GM23338 (cell line): ENCODE measurements around the gene REPIN1. TPM values are rescaled to one million over a fixed set of nuclear protein-coding genes. Genes with fewer than 3 reads are reported as not detected.

Experiments used
- ATAC-seq: fragments of 200-7000 bp; cut with Tn5 transposase; 3 replicates; pipeline ENCODE4 v1.9.1; 2020
- DNase-seq: peaks from one replicate; pipeline ENCODE4 v3.0.0-alpha.2; 2015; ENCODE audit warnings: low spot score
- H2AFZ ChIP-seq: fragments of 200-600 bp; sonication (generic); 2 replicates; pipeline ENCODE4 v1.8.0; 2016; ENCODE audit warnings: antibody characterized with exemption, mild to moderate bottlenecking, moderate library complexity
- H3F3A ChIP-seq: fragments of 200-600 bp; sonication (generic); replicated peaks from 2 replicates; pipeline ENCODE4 v1.8.0; 2017; ENCODE audit warnings: antibody characterized with exemption, mixed run types, low read depth
- H3K27ac ChIP-seq: fragments of 200-600 bp; sonication (generic); 2 replicates; pipeline ENCODE4 v1.6.1; 2016; ENCODE audit warnings: low read depth
- H3K27me3 ChIP-seq: fragments of 200-600 bp; sonication (generic); 2 replicates; pipeline ENCODE4 v1.8.0; 2016; ENCODE audit warnings: mild to moderate bottlenecking, mixed run types, moderate library complexity; ENCODE audit not compliant: insufficient read depth
- H3K36me3 ChIP-seq: fragments of 200-600 bp; sonication (generic); 2 replicates; pipeline ENCODE4 v1.8.0; 2016; ENCODE audit warnings: mild to moderate bottlenecking; ENCODE audit not compliant: insufficient read depth
- H3K4me1 ChIP-seq: fragments of 200-600 bp; sonication (generic); 2 replicates; pipeline ENCODE4 v1.8.0; 2016; ENCODE audit warnings: mild to moderate bottlenecking, moderate library complexity; ENCODE audit not compliant: insufficient read depth
- H3K4me2 ChIP-seq: fragments of 200-600 bp; sonication (generic); 2 replicates; pipeline ENCODE4 v1.7.1; 2017; ENCODE audit warnings: mixed run types
- H3K4me3 ChIP-seq: fragments of 200-600 bp; sonication (generic); 2 replicates; pipeline ENCODE4 v1.6.1; 2016; ENCODE audit warnings: mixed run types
- H3K79me2 ChIP-seq: fragments of 200-600 bp; sonication (generic); replicated peaks from 2 replicates; pipeline ENCODE4 v1.8.0; 2017; ENCODE audit warnings: mild to moderate bottlenecking; ENCODE audit not compliant: insufficient read depth
- H3K9me2 ChIP-seq: fragments of 200-600 bp; sonication (generic); 2 replicates; pipeline ENCODE4 v1.8.0; 2017; ENCODE audit not compliant: insufficient read depth
- H4K20me1 ChIP-seq: fragments of 200-600 bp; sonication (generic); replicated peaks from 2 replicates; pipeline ENCODE4 v1.8.0; 2017; ENCODE audit warnings: mild to moderate bottlenecking; ENCODE audit not compliant: insufficient read depth
- H3K27ac Mint-ChIP-seq: 2 replicates; pipeline ENCODE4 v1.8.0; 2020; ENCODE audit warnings: inconsistent platforms, mild to moderate bottlenecking, moderate library complexity, mixed read lengths
- H3K27me3 Mint-ChIP-seq: 3 replicates; pipeline ENCODE4 v1.8.0; 2022; ENCODE audit warnings: low read depth, mild to moderate bottlenecking, moderate library complexity, mixed read lengths, inconsistent platforms; ENCODE audit not compliant: insufficient read depth, poor library complexity
- H3K36me3 Mint-ChIP-seq: 3 replicates; pipeline ENCODE4 v1.8.0; 2021; ENCODE audit warnings: low read depth, mild to moderate bottlenecking, inconsistent platforms, moderate library complexity, mixed read lengths
- H3K4me1 Mint-ChIP-seq: 3 replicates; pipeline ENCODE4 v1.8.0; 2020; ENCODE audit warnings: mild to moderate bottlenecking, inconsistent platforms, mixed read lengths
- H3K4me3 Mint-ChIP-seq: 3 replicates; pipeline ENCODE4 v1.8.0; 2021; ENCODE audit warnings: moderate library complexity, mild to moderate bottlenecking, inconsistent platforms, mixed read lengths
- H3K9me3 Mint-ChIP-seq: 3 replicates; pipeline ENCODE4 v1.8.0; 2020; ENCODE audit warnings: moderate library complexity, mild to moderate bottlenecking, inconsistent platforms, mixed read lengths
- CTCF ChIP-seq, 2 experiments: fragments of 200-600 bp in 1 of 2; sonication (generic) in 1 of 2; conservative IDR thresholded peaks; 2 replicates each; pipeline versions ENCODE4 v1.5.1 to v1.6.1; 2016 to 2017; ENCODE audit warnings: antibody characterized with exemption in 2 of 2, low read depth in 2 of 2, mild to moderate bottlenecking in 2 of 2, moderate library complexity in 1 of 2
- ETS1 ChIP-seq: IDR thresholded peaks from 2 replicates; pipeline ENCODE4 v1.6.1; 2016; ENCODE audit warnings: antibody characterized with exemption
- EZH2 ChIP-seq: fragments of 200-600 bp; sonication (generic); IDR thresholded peaks from one replicate; pipeline ENCODE4 v1.8.0; 2017; ENCODE audit warnings: antibody characterized with exemption, mild to moderate bottlenecking, low read depth; ENCODE audit not compliant: unreplicated experiment
- EZH2phosphoT487 ChIP-seq: fragments of 200-600 bp; sonication (generic); IDR thresholded peaks from one replicate; pipeline ENCODE4 v1.8.1; 2018; ENCODE audit warnings: antibody characterized with exemption; ENCODE audit not compliant: unreplicated experiment
- JUNB ChIP-seq: IDR thresholded peaks from one replicate; pipeline ENCODE4 v1.6.1; 2016; ENCODE audit warnings: antibody characterized with exemption; ENCODE audit not compliant: unreplicated experiment
- NANOG ChIP-seq: IDR thresholded peaks from 2 replicates; pipeline ENCODE4 v1.6.1; 2016; ENCODE audit warnings: antibody characterized with exemption, borderline replicate concordance
- REST ChIP-seq: IDR thresholded peaks from one replicate; pipeline ENCODE4 v1.6.1; 2018; ENCODE audit warnings: antibody characterized with exemption; ENCODE audit not compliant: unreplicated experiment
- STAT1 ChIP-seq: IDR thresholded peaks from one replicate; pipeline ENCODE4 v1.6.1; 2016; ENCODE audit warnings: antibody characterized with exemption; ENCODE audit not compliant: unreplicated experiment
- ZNF114 ChIP-seq: fragments of 250-450 bp; sonication (Bioruptor Pico); IDR thresholded peaks from 2 replicates; pipeline ENCODE4 v1.5.0; 2020; ENCODE audit warnings: mild to moderate bottlenecking, moderate library complexity
- ZNF331 ChIP-seq: fragments of 250-450 bp; sonication (Bioruptor Pico); IDR thresholded peaks from 2 replicates; pipeline ENCODE4 v1.5.0; 2020; ENCODE audit warnings: low read depth, mild to moderate bottlenecking, moderate library complexity
- polyA plus RNA-seq: library from polyadenylated mRNA; unstranded; fragments of >200 nt; fragmentation: Nextera tagmentation; extraction: Ambion mirVana; gene quantifications from 2 replicates; pipeline ENCODE4 v1.2.1, GENCODE V29; 2016
- total RNA-seq: library from RNA; depleted of rRNA; stranded (reverse); fragments of >200 nt; shearing (Covaris generic); gene quantifications from 2 replicates; pipeline ENCODE4 v1.2.3, GENCODE V29; 2014

The REPIN1 gene
- total and polyA plus RNA-seq, 2 experiments from 2014 or later: 29.8 to 156 TPM

GRCh38 chr7:150357771-150358427, 10.7 kb upstream of the REPIN1 start:
- H3K4me1 Mint-ChIP-seq: peaks cover 39% of the 10 kb centered on the region
- peak overlapping the region; percentile 40; the same call in 1 of the 2 replicates for H3K4me2 ChIP-seq
- H3K36me3 ChIP-seq: no peaks in the 10 kb centered on the region; the same call in 1 of the 2 replicates
- peaks cover 21% of the 10 kb centered on the region for H3F3A ChIP-seq
- H3K9me3 Mint-ChIP-seq: no peaks in the 10 kb centered on the region; the same call in 2 of the 3 replicates
- ATAC-seq (peak; percentile 74), DNase-seq (no peak)
- no peaks in the 10 kb centered on the region for H3K27me3 ChIP-seq
- H3K27me3 Mint-ChIP-seq: peaks cover 5% of the 10 kb centered on the region
- H3K4me3 ChIP-seq: no peak overlapping the region
- H3K27ac Mint-ChIP-seq: no peak overlapping the region
- H3K27ac ChIP-seq: no peak overlapping the region
- H4K20me1 ChIP-seq: no peaks in the 10 kb centered on the region
- no peak overlapping the region for H3K4me3 Mint-ChIP-seq
- TF ChIP-seq ZNF331 (no peak), CTCF (conservative IDR thresholded peaks at IDR 0.05; ENCODE audit: low read depth in 2 of 2) (peak; percentile 35 to 64)
- H2AFZ ChIP-seq: 0 out of 2 replicates have a peak overlapping the region, but pooled peaks have one; percentile 76
- no peaks in the 10 kb centered on the region for H3K9me2 ChIP-seq
- H3K36me3 Mint-ChIP-seq: no peaks in the 10 kb centered on the region; the same call in 2 of the 3 replicates
- peaks cover 36% of the 10 kb centered on the region for H3K4me1 ChIP-seq
- no peaks in the 10 kb centered on the region for H3K79me2 ChIP-seq

- Histone ChIP-seq H3K27ac (no peak overlapping the region), H2AFZ (no peak overlapping the region), H3K27me3 (no peaks in the 10 kb centered on the region), H3K4me1 (peaks cover 41% of the 10 kb centered on the region), H3K9me2 (no peaks in the 10 kb centered on the region), H4K20me1 (no peaks in the 10 kb centered on the region), H3F3A (peaks cover 21% of the 10 kb centered on the region), H3K4me2 (no peak overlapping the region), H3K4me3 (no peak overlapping the region), H3K36me3 (no peaks in the 10 kb centered on the region; the same call in 1 of the 2 replicates), H3K79me2 (no peaks in the 10 kb centered on the region)
- Mint-ChIP-seq H3K36me3 (no peaks in the 10 kb centered on the region; the same call in 2 of the 3 replicates), H3K9me3 (no peaks in the 10 kb centered on the region; the same call in 2 of the 3 replicates), H3K27me3 (peaks cover 5% of the 10 kb centered on the region), H3K4me1 (peaks cover 44% of the 10 kb centered on the region), H3K27ac (no peak overlapping the region), H3K4me3 (no peak overlapping the region)
- no peak for ATAC-seq
- DNase-seq: no peak
- no peak for TF ChIP-seq ETS1
- no peak for TF ChIP-seq EZH2phosphoT487
- TF ChIP-seq STAT1: no peak
- TF ChIP-seq REST: no peak
- TF ChIP-seq EZH2: no peak
- TF ChIP-seq ZNF114: no peak
- no peak for TF ChIP-seq CTCF (conservative IDR thresholded peaks at IDR 0.05; ENCODE audit: low read depth in 2 of 2)
- no peak for TF ChIP-seq NANOG
- no peak for TF ChIP-seq JUNB
- TF ChIP-seq ZNF331: no peak
These were observed 10.2 kb upstream of the REPIN1 start for GRCh38 chr7:150358433-150358832.
